Measurements from ENCODE around the gene REV3L. TPM values are rescaled to one million over a fixed set of nuclear protein-coding genes. Genes with fewer than 3 reads are reported as not detected.

REV3L gene
- polyA plus RNA-seq, 1 of the 3 experiments (the other 2 are of a cell fraction), result 7.3 TPM

- no peaks in the 10 kb centered on the region for H3K36me3 ChIP-seq (replicated peaks in 1 of 2; ENCODE audit: control insufficient read depth in 1 of 2, insufficient read depth in 2 of 2, low read length in 1 of 2)
- ChIA-PET POLR2A (interaction anchor here (0.8 to 1.3 kb wide), 7 partner anchors 220 to 785 kb away, joined by 3 to 6 read pairs (median 3); partner anchors contain the start of genes GTF3C6, REV3L and RPF2), CTCF (interaction anchor here (0.6 to 2.1 kb wide), 48 partner anchors 9 to 905 kb away, joined by 3 to 32 read pairs (median 4); no protein-coding TSS in a partner anchor)
- H2AFZ ChIP-seq (ENCODE audit: low read depth), result peak overlapping the region; percentile 88
- H3K4me2 ChIP-seq, result peak overlapping the region; percentile 94
- 0 out of 2 replicates have a peak, but pooled peaks have one; percentile 6 for TF ChIP-seq FOXJ3 (CRISPR knock-in tag; IDR thresholded peaks at IDR 0.05)
- no peak for TF ChIP-seq REST (IDR thresholded peaks at IDR 0.05; ENCODE audit: low read depth, low read length)
- TF ChIP-seq TCF12 (IDR thresholded peaks at IDR 0.05), result no peak
- H3K9me3 ChIP-seq, result no peaks in the 10 kb centered on the region
- peak overlapping the region; percentile 63 to 85 for H3K27ac ChIP-seq (ENCODE audit: low read depth in 2 of 2, low read length in 1 of 2)
- no peaks in the 10 kb centered on the region for H3K9me2 ChIP-seq
- peak overlapping the region; percentile 74 to 98 for H3K4me3 ChIP-seq (ENCODE audit: low read depth in 2 of 2, low read length in 1 of 2)
- DNase-seq, result no peak
- 15% methylated on average over 18 of the region's 18 CpGs for WGBS (ENCODE audit: low lambda C conversion rate)
- H4K20me1 ChIP-seq (ENCODE audit: insufficient read depth), result no peaks in the 10 kb centered on the region; the same call in 1 of the 2 replicates
- H3K27me3 ChIP-seq (ENCODE audit: insufficient read depth), result no peaks in the 10 kb centered on the region
- H3K79me2 ChIP-seq (ENCODE audit: insufficient read depth), result peaks cover 36% of the 10 kb centered on the region
- peaks cover 0 to 10% of the 10 kb centered on the region in 2 experiments; a peak in 2 of 4 replicates for H3K4me1 ChIP-seq (ENCODE audit: control insufficient read depth in 1 of 2, insufficient read depth in 2 of 2, low read depth in 1 of 2, low read length in 1 of 2)
- peak overlapping the region; percentile 52; the same call in 1 of the 2 replicates for H3K9ac ChIP-seq
- H3F3A ChIP-seq (replicated peaks; ENCODE audit: insufficient read depth), result peaks cover 10% of the 10 kb centered on the region
These were observed 224.4 kb downstream of the REV3L start for GRCh38 chr6:111258615-111259088.

GRCh38 chr6:111258010-111258409 lies 225.0 kb downstream of the REV3L start:
- H3K9ac ChIP-seq, result no peak overlapping the region
- H3K9me3 ChIP-seq, result no peaks in the 10 kb centered on the region
- peaks cover 0 to 10% of the 10 kb centered on the region in 2 experiments; a peak in 2 of 4 replicates for H3K4me1 ChIP-seq (ENCODE audit: control insufficient read depth in 1 of 2, insufficient read depth in 2 of 2, low read depth in 1 of 2, low read length in 1 of 2)
- no peak for DNase-seq
- POLR2A ChIA-PET, result no interaction called here
- no peaks in the 10 kb centered on the region for H4K20me1 ChIP-seq (ENCODE audit: insufficient read depth)
- H3K79me2 ChIP-seq (ENCODE audit: insufficient read depth), result peaks cover 36% of the 10 kb centered on the region
- no peak overlapping the region for H2AFZ ChIP-seq (ENCODE audit: low read depth)
- H3K4me3 ChIP-seq (ENCODE audit: low read depth in 2 of 2, low read length in 1 of 2), result no peak overlapping the region
- H3F3A ChIP-seq (replicated peaks; ENCODE audit: insufficient read depth), result peaks cover 6% of the 10 kb centered on the region
- CTCF ChIA-PET, result interaction anchor here (1.0 to 2.1 kb wide), 11 partner anchors 13 to 786 kb away, joined by 3 to 32 read pairs (median 5); no protein-coding TSS in a partner anchor
- TF ChIP-seq NFIC (IDR thresholded peaks at IDR 0.05; ENCODE audit: borderline replicate concordance) (no peak), MEF2A (IDR thresholded peaks at IDR 0.05; ENCODE audit: borderline replicate concordance, low read depth) (no peak), IRF3 (IDR thresholded peaks at IDR 0.05; ENCODE audit: low read depth, low read length) (no peak)
- TF ChIP-seq, protein P1, sequence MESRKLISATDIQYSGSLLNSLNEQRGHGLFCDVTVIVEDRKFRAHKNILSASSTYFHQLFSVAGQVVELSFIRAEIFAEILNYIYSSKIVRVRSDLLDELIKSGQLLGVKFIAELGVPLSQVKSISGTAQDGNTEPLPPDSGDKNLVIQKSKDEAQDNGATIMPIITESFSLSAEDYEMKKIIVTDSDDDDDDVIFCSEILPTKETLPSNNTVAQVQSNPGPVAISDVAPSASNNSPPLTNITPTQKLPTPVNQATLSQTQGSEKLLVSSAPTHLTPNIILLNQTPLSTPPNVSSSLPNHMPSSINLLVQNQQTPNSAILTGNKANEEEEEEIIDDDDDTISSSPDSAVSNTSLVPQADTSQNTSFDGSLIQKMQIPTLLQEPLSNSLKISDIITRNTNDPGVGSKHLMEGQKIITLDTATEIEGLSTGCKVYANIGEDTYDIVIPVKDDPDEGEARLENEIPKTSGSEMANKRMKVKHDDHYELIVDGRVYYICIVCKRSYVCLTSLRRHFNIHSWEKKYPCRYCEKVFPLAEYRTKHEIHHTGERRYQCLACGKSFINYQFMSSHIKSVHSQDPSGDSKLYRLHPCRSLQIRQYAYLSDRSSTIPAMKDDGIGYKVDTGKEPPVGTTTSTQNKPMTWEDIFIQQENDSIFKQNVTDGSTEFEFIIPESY (IDR thresholded peaks at IDR 0.05; ENCODE audit: borderline replicate concordance, low read depth), result no peak
- no peaks in the 10 kb centered on the region for H3K27me3 ChIP-seq (ENCODE audit: insufficient read depth)
- H3K9me2 ChIP-seq, result no peaks in the 10 kb centered on the region
- H3K4me2 ChIP-seq, result no peak overlapping the region
- H3K36me3 ChIP-seq (replicated peaks in 1 of 2; ENCODE audit: control insufficient read depth in 1 of 2, insufficient read depth in 2 of 2, low read length in 1 of 2), result no peaks in the 10 kb centered on the region
- WGBS (ENCODE audit: low lambda C conversion rate), result 90% methylated on average over 13 of the region's 13 CpGs
- H3K27ac ChIP-seq (ENCODE audit: low read depth in 2 of 2, low read length in 1 of 2), result no peak overlapping the region
